Suprapubic skin (tissue), 3 donors: ENCODE data around the gene SERPINB6.

Source experiments
- CTCF ChIP-seq, 2 donors: fragments of 200-600 bp in 1 of 2; fragments of 450-650 bp in 1 of 2; sonication (generic) in 1 of 2; IDR thresholded peaks; one replicate each; pipeline ENCODE4 v1.5.1; 2016 to 2019; ENCODE audit warnings: antibody characterized with exemption in 2 of 2, mild to moderate bottlenecking in 1 of 2, moderate library complexity in 1 of 2
- EP300 ChIP-seq: sonication (generic); formaldehyde crosslinking; IDR thresholded peaks from one replicate; pipeline ENCODE4 v1.6.1; 2017; ENCODE audit warnings: antibody characterized with exemption
- POLR2A ChIP-seq, 2 donors: fragments of 450-650 bp; IDR thresholded peaks; one replicate each; pipeline ENCODE4 v1.6.1; 2017; ENCODE audit warnings: antibody characterized with exemption in 2 of 2, mild to moderate bottlenecking in 2 of 2, moderate library complexity in 2 of 2

GRCh38 chr6:2953098-2953497 lies 18.3 kb downstream of the SERPINB6 start:
- TF ChIP-seq CTCF (IDR thresholded peaks at IDR 0.05) (no peak), POLR2A (IDR thresholded peaks at IDR 0.05) (no peak), EP300 (no peak)
